Forelimb muscle (tissue), 1 donor: ENCODE data around the gene SKIC8. TPM values are rescaled to one million over a fixed set of nuclear protein-coding genes. Genes with fewer than 3 reads are reported as not detected.

Experiments
- DNase-seq: peaks from one replicate; pipeline ENCODE4 v3.0.0-alpha.2; 2013; ENCODE audit warnings: low read depth
- polyA plus RNA-seq: library from polyadenylated mRNA; unstranded; fragments of 120-200 nt; gene quantifications from one replicate; pipeline ENCODE4 v1.2.1, GENCODE V29; 2013; ENCODE audit not compliant: insufficient read length

The SKIC8 gene
- 55.7 TPM for polyA plus RNA-seq

DNA sequence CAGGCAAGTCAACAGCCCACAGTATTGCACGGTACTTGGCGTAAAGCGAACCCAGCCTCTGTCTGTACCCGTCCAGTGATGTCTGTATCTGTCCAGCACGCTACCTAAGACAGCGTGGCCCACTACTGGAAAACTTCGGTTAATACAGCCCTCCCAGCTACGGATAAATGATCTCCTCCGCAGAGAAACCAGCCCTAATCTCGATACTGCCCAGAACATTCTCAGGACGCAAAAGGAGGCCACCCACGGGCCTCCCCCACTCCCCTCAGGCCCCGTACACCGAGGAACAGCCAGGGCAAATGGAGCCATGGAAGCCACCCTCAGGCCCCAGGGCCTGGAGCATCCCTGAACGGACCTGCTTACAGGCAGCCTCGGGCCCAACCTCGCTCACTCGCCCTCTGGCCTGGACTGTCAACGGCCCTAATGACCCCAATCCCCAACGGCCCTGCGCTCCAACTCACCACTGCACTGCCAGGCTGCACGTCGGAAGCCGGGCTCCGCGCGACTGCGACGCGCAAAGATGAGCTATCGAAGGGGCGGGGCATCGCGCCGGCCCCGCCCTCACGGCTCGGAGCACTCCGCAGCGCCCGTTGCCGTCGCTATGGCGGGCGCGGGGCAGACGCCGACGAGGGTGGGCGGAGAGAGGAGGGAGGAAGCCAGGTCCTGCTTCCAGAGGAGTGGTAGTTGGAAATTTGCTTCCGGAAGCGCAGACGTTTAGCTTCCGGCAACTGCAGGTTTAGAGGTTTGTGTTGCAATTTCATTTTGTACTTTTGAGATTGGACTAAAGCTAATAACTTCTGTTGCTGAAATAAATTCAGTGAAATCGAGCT, at the start of gene SKIC8:
Gene SKIC8 (minus strand): TSS at position 509 of the 830 bp plus-strand sequence. CDS start 3,923 bp downstream, outside the sequence.
- DNase-seq: peak; percentile 86

DNA sequence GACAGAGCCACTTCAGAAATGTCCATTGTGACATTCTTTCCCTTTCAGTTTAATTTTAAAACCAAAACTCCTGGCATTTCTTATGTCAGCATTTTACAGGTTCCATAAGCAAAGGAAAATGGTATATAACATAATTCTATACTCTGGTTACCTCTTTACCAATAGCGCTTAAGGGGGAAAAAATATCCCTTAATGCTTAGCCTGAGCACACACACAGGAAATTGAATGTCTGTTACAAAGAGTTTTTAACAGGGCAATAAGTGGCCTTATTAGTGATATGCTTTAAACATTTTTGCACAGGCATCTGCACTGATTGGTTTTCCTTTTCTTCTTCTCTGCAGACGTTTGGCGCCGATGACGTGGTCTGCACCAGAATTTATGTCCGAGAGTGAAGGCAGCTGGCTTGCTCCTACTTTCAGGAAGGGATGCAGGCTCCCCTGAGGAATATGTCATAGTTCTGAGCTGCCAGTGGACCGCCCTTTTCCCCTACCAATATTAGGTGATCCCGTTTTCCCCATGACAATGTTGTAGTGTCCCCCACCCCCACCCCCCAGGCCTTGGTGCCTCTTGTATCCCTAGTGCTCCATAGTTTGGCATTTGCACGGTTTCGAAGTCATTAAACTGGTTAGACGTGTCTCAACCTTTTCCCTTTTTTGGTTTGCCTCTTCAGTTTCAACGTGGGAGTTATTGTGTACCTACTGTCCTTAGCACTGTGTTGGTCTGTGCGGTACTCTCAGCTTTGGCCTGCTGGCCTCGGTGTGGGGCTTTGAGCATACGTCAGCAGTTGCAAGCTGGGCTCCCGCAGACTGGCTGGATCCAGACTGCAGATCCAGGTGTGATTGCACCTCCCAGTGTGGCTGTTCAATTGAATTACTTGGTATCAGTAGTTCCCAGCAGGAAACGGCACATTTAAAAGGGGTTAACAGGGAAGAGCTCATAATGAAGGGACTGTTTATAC, 48.5 kb upstream of the SKIC8 start:
- no peak for DNase-seq

GRCh38 chr15:78345396-78346125, 46.2 kb upstream of the SKIC8 start:
- DNase-seq: no peak

- no peak for DNase-seq
These were observed 44.1 kb upstream of the SKIC8 start for GRCh38 chr15:78343276-78344060.

DNA sequence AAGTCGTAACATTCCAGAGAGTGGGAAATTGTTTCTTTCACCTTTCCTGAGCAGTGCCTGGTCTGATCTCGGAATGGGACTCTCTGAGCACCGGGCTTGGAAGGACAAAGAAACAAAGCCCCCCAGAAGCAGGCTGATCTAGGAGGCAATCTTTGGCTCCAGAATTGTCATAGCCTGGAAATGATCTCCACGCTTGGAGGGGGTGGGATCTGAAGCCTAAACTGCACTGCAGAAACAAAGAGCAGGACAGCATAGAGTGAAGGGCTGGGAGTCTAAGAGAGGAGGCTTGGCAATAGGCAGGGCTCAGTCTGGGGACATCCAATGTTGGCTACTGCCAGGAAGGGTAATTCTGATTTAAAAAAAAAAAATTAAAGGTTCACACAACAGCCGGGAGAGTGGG, 42.6 kb upstream of the SKIC8 start:
- DNase-seq: no peak

- DNase-seq: no peak
These were observed 41.9 kb upstream of the SKIC8 start for GRCh38 chr15:78341057-78341987.

DNA sequence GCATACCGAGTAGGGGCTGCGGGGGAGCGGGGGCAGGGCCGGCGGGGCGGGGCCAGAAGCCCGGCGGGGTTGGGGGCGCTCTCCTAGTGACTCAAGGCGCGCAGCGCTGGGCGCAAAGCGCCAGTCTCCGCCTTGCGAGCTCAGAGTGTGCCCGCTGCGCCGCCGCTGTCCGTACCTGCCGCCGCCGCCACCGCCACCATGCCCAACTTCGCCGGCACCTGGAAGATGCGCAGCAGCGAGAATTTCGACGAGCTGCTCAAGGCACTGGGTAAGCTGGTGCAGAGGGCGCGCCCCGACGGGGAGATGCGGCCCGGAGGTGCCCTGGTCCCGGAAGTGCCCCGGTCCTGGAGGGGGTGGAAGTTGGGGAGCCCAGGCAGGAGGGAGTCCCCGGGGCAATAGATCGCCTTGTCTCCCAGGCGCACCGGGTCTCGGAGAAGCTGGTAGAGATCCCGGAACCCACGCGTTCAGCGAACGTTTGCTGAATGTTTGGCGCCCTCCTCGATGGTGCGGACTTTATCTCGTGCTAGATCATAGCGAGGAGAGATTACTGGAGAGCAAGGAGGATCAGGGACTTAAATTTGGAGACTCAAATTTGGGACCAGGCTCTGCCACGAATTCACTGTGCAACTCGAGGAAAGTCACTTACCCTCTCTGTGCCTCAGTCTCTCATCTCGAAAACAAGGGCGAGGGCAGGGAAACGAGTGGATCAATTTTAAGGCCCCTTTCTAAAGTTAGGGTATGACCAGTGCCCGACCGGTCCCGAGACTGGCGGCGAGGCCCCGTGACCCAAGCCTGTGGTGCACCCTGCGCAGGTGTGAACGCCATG, 41.0 kb upstream of the SKIC8 start, which contains the start of gene CRABP1:
Gene CRABP1 (plus strand): TSS at position 123 of the 826 bp plus-strand sequence. CDS start 76 bp downstream, at position 199.
- no peak for DNase-seq

- DNase-seq: no peak
These were observed 40.1 kb upstream of the SKIC8 start for GRCh38 chr15:78339559-78339958.

- no peak for DNase-seq
These were observed 39.4 kb upstream of the SKIC8 start for GRCh38 chr15:78338781-78339180.

- DNase-seq: no peak
These were observed 36.6 kb upstream of the SKIC8 start for GRCh38 chr15:78335985-78336384.

GRCh38 chr15:78334845-78335244, 35.4 kb upstream of the SKIC8 start:
- no peak for DNase-seq

- DNase-seq: no peak
These were observed 30.2 kb upstream of the SKIC8 start for GRCh38 chr15:78329625-78330024.

GRCh38 chr15:78327466-78327865, 28.1 kb upstream of the SKIC8 start:
- no peak for DNase-seq

- DNase-seq: no peak
These were observed 25.9 kb upstream of the SKIC8 start for GRCh38 chr15:78325092-78325843.

GRCh38 chr15:78324144-78324543, 24.7 kb upstream of the SKIC8 start:
- no peak for DNase-seq

GRCh38 chr15:78323693-78324092, 24.3 kb upstream of the SKIC8 start:
- DNase-seq: no peak

- no peak for DNase-seq
These were observed 23.5 kb upstream of the SKIC8 start for GRCh38 chr15:78322724-78323521.
